ENCODE measurements around the gene XXYLT1. TPM values are rescaled to one million over a fixed set of nuclear protein-coding genes. Genes with fewer than 3 reads are reported as not detected.

XXYLT1 gene
- total and polyA plus RNA-seq, 2 donors from 2014 or later = 5.7 to 10.7 TPM

DNA sequence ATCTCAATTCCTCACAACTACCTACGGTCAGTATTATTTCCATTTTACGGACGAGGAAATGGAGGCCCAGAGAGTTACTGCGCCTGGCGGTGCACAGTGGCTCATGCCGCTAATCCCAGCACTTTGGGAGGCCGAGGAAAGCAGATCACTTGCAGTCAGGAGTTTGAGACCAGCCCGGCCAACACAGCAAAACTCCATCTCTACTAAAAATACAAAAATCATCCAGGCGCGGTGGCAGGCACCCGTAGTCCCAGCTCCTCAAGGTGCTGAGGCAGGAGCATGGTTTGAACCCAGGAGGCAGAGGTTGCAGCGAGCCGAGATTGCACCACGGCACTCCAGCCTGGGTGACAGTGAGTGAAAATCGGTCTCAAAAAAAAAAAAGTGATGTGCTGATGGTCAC lies 187.3 kb downstream of the XXYLT1 start:
- Histone ChIP-seq H3K27ac (ENCODE audit: low read depth in 2 of 2, low read length in 2 of 2) (no peak overlapping the region), H3K27me3 (ENCODE audit: control insufficient read depth, insufficient read depth, low read length) (no peaks in the 10 kb centered on the region), H3K4me1 (ENCODE audit: control insufficient read depth in 2 of 3, insufficient read depth in 2 of 3, low read depth in 1 of 3, low read length in 3 of 3) (peaks cover 0 to 21% (median 20%) of the 10 kb centered on the region in 3 donors), H3K4me3 (ENCODE audit: low read length in 3 of 3) (no peak overlapping the region), H3K36me3 (ENCODE audit: control insufficient read depth in 2 of 3, insufficient read depth in 3 of 3, low read length in 3 of 3) (no peaks in the 10 kb centered on the region), H3K9ac (ENCODE audit: low read length in 3 of 3) (no peak overlapping the region), H3K9me3 (ENCODE audit: control insufficient read depth in 2 of 3, insufficient read depth in 1 of 3, low read length in 3 of 3) (no peaks in the 10 kb centered on the region)
- DNase-seq = peak in 1 of 5 donors; percentile 35
- FAIRE-seq = no peak
- TF ChIP-seq CTCF (IDR thresholded peaks at IDR 0.05; ENCODE audit: borderline replicate concordance, extremely low read depth, insufficient read depth) = no peak
- intact Hi-C loops (cut with DNase I) = no loop called here

GRCh38 chr3:195082811-195083210 lies 188.1 kb downstream of the XXYLT1 start:
- Histone ChIP-seq H3K36me3 (ENCODE audit: control insufficient read depth in 2 of 3, insufficient read depth in 3 of 3, low read length in 3 of 3) (no peaks in the 10 kb centered on the region), H3K9me3 (ENCODE audit: control insufficient read depth in 2 of 3, insufficient read depth in 1 of 3, low read length in 3 of 3) (no peaks in the 10 kb centered on the region), H3K4me1 (ENCODE audit: control insufficient read depth in 2 of 3, insufficient read depth in 2 of 3, low read depth in 1 of 3, low read length in 3 of 3) (peaks cover 0 to 21% (median 20%) of the 10 kb centered on the region in 3 donors), H3K4me3 (ENCODE audit: low read length in 3 of 3) (no peak overlapping the region), H3K9ac (ENCODE audit: low read length in 3 of 3) (no peak overlapping the region), H3K27ac (ENCODE audit: low read depth in 2 of 2, low read length in 2 of 2) (no peak overlapping the region), H3K27me3 (ENCODE audit: control insufficient read depth, insufficient read depth, low read length) (no peaks in the 10 kb centered on the region)
- intact Hi-C loops (cut with DNase I) = no loop called here
- DNase-seq (peak in 1 of 5 donors; percentile 23), FAIRE-seq (no peak)
- no peak for TF ChIP-seq CTCF (IDR thresholded peaks at IDR 0.05; ENCODE audit: borderline replicate concordance, extremely low read depth, insufficient read depth)

- H3K27ac ChIP-seq (ENCODE audit: low read depth in 2 of 2, low read length in 2 of 2) = peak overlapping the region; percentile 63 to 88
- no peak overlapping the region for H3K4me3 ChIP-seq (ENCODE audit: low read length in 3 of 3)
- no peaks in the 10 kb centered on the region for H3K36me3 ChIP-seq (ENCODE audit: control insufficient read depth in 2 of 3, insufficient read depth in 3 of 3, low read length in 3 of 3)
- no peak for FAIRE-seq
- no peaks in the 10 kb centered on the region for H3K9me3 ChIP-seq (ENCODE audit: control insufficient read depth in 2 of 3, insufficient read depth in 1 of 3, low read length in 3 of 3)
- intact Hi-C loops (cut with DNase I) = no loop called here
- peak overlapping the region in 1 of 3 donors; percentile 55 for H3K9ac ChIP-seq (ENCODE audit: low read length in 3 of 3)
- no peak for TF ChIP-seq CTCF (IDR thresholded peaks at IDR 0.05; ENCODE audit: borderline replicate concordance, extremely low read depth, insufficient read depth)
- peak in 4 of 5 donors; percentile 47 to 75 (median 57) for DNase-seq
- no peaks in the 10 kb centered on the region for H3K27me3 ChIP-seq (ENCODE audit: control insufficient read depth, insufficient read depth, low read length)
- H3K4me1 ChIP-seq (ENCODE audit: control insufficient read depth in 2 of 3, insufficient read depth in 2 of 3, low read depth in 1 of 3, low read length in 3 of 3) = peaks cover 0 to 21% (median 20%) of the 10 kb centered on the region in 3 donors
Observed at GRCh38 chr3:195081242-195081963, 189.6 kb downstream of the XXYLT1 start.
